Colon (tissue), 2 donors: Measurements from ENCODE around the gene MUL1.

Experiments used
- FAIRE-seq: peaks from 2 replicates; lab custom pipeline; 2012; peaks lifted over from hg19 to GRCh38; lab: Jason Lieb, UNC
- donor health status: control.
- donor health status: control.

MUL1 gene

GRCh38 chr1:20466273-20466672, 41.7 kb downstream of the MUL1 start:
- no peak for FAIRE-seq

- FAIRE-seq, result no peak
These were observed 42.8 kb downstream of the MUL1 start for GRCh38 chr1:20465187-20465586.

GRCh38 chr1:20463502-20463901, 44.4 kb downstream of the MUL1 start:
- FAIRE-seq, result no peak

- no peak for FAIRE-seq
These were observed 45.6 kb downstream of the MUL1 start for GRCh38 chr1:20462397-20462796.

GRCh38 chr1:20458717-20459116, 49.2 kb downstream of the MUL1 start:
- no peak for FAIRE-seq

- FAIRE-seq, result no peak
These were observed 53.9 kb downstream of the MUL1 start for GRCh38 chr1:20454004-20454403.

GRCh38 chr1:20449735-20450311, 58.1 kb downstream of the MUL1 start:
- no peak for FAIRE-seq
